OCI-LY7 (cell line): ENCODE measurements around the gene UFSP1. TPM values are rescaled to one million over a fixed set of nuclear protein-coding genes. Genes with fewer than 3 reads are reported as not detected.

ENCODE experiments used
- BruUV-seq: library from RNA; stranded (reverse); fragments of 400-500 nt; replicated peaks from 2 replicates; lab custom pipeline; 2021; lab: Mats Ljungman, UMichigan
- CTCF ChIA-PET: fragments of 300-600 bp; sonication (Branson Sonifier 250); formaldehyde crosslinking; loops from one replicate; lab custom pipeline; 2022; ENCODE audit warnings: antibody characterized with exemption; ENCODE audit not compliant: unreplicated experiment; lab: Charles Lee
- POLR2A ChIA-PET: fragments of 300-600 bp; sonication (Branson Sonifier 250); formaldehyde crosslinking; loops from one replicate; lab custom pipeline; 2022; ENCODE audit warnings: antibody characterized with exemption; lab: Charles Lee
- DNase-seq: peaks from one replicate; pipeline ENCODE4 v3.0.0-alpha.2; 2015; ENCODE audit warnings: low spot score
- H2AFZ ChIP-seq: fragments of 200-600 bp; sonication (generic), shearing (Covaris generic); 2 replicates; pipeline ENCODE4 v1.6.1; 2014; ENCODE audit warnings: mild to moderate bottlenecking, antibody characterized with exemption, low read length, moderate library complexity
- H3K27ac ChIP-seq: fragments of 200-600 bp; sonication (generic); 2 replicates; pipeline ENCODE4 v1.5.1; 2014; ENCODE audit warnings: mixed run types, low read depth, mild to moderate bottlenecking, moderate library complexity, low read length, inconsistent platforms; ENCODE audit not compliant: poor library complexity, severe bottlenecking
- H3K36me3 ChIP-seq: fragments of 200-600 bp; sonication (generic); 2 replicates; pipeline ENCODE4 v1.6.1; 2014; ENCODE audit warnings: mild to moderate bottlenecking, antibody characterized with exemption, low read length, moderate library complexity, mixed read lengths; ENCODE audit not compliant: insufficient read depth
- H3K4me1 ChIP-seq: fragments of 200-600 bp; sonication (generic); 2 replicates; pipeline ENCODE4 v1.5.1; 2014; ENCODE audit warnings: mild to moderate bottlenecking, low read length; ENCODE audit not compliant: insufficient read depth, poor library complexity, severe bottlenecking
- H3K4me2 ChIP-seq: fragments of 200-600 bp; sonication (generic); 2 replicates; pipeline ENCODE4 v1.6.1; 2014; ENCODE audit warnings: mild to moderate bottlenecking, low read length
- H3K4me3 ChIP-seq: fragments of 200-600 bp; sonication (generic); 2 replicates; pipeline ENCODE4 v1.5.1; 2014; ENCODE audit warnings: mild to moderate bottlenecking, low read depth, low read length; ENCODE audit not compliant: poor library complexity, severe bottlenecking
- H3K79me2 ChIP-seq: fragments of 200-600 bp; sonication (generic); 2 replicates; pipeline ENCODE4 v1.6.1; 2016; ENCODE audit warnings: low read depth, mild to moderate bottlenecking, low read length, moderate library complexity, mixed read lengths; ENCODE audit not compliant: insufficient read depth
- H3K9me2 ChIP-seq: fragments of 200-600 bp; sonication (generic); 2 replicates; pipeline ENCODE4 v1.6.1; 2016; ENCODE audit warnings: mild to moderate bottlenecking, low read length, mixed read lengths; ENCODE audit not compliant: insufficient read depth
- H3K9me3 ChIP-seq: fragments of 200-600 bp; sonication (generic); 2 replicates; pipeline ENCODE4 v1.6.1; 2014; ENCODE audit warnings: mild to moderate bottlenecking, mixed run types, low read length, mixed read lengths
- H4K20me1 ChIP-seq: fragments of 200-600 bp; sonication (generic); 2 replicates; pipeline ENCODE4 v1.6.1; 2014; ENCODE audit warnings: mild to moderate bottlenecking, antibody characterized with exemption, low read length, moderate library complexity, mixed read lengths; ENCODE audit not compliant: insufficient read depth
- EZH2phosphoT487 ChIP-seq: fragments of 200-600 bp; sonication (generic); IDR thresholded peaks from 2 replicates; pipeline ENCODE4 v1.6.1; 2018; ENCODE audit warnings: low read depth, borderline replicate concordance, mild to moderate bottlenecking, mixed run types, antibody characterized with exemption, low read length, moderate library complexity, mixed read lengths
- intact Hi-C: fragments of 100-400 bp; cut with micrococcal nuclease; formaldehyde crosslinking; loops from one replicate; pipeline ENCODE4 v1.10.0; 2022; ENCODE audit not compliant: unreplicated experiment
- total RNA-seq, 2 experiments: library from RNA; depleted of rRNA in 1 of 2; stranded (reverse); fragments of >200 nt in 1 of 2; shearing (Covaris generic) in 1 of 2; gene quantifications; 2 replicates each; pipeline ENCODE4 v1.2.3, GENCODE V29; 2014 to 2022
- TF ChIP-seq, protein P1 (sequence below): fragments of 200-600 bp; sonication (generic); conservative IDR thresholded peaks from 2 replicates; pipeline ENCODE4 v1.5.1; 2014; ENCODE audit warnings: mild to moderate bottlenecking, antibody characterized with exemption, low read length, moderate library complexity, mixed read lengths

Gene UFSP1
- total RNA-seq, 2 experiments from 2014 or later, result 2.8 to 3.3 TPM

DNA sequence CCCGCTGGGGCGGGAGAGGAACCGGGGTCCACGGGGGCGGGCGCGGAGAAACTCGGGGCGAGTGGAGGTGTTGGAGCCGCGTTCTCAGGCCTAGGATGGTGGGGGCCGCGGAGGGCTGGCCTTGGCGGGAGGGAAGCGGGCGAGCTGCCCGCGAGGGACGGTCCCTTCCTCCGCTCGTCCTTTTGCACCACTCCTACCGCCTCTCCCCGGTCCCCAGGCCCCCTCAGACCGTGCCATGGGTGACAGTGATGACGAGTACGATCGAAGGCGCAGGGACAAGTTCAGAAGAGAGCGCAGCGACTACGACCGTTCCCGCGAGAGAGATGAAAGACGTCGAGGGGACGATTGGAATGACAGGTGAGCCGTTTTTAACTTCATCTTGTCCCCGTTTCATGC is 14.2 kb downstream of the UFSP1 start:
- H3K27ac ChIP-seq, result peak overlapping the region; percentile 76
- no TSS peak for BruUV-seq
- no peaks in the 10 kb centered on the region for H3K9me3 ChIP-seq
- H3K9me2 ChIP-seq, result no peaks in the 10 kb centered on the region
- DNase-seq, result peak; percentile 58
- H3K36me3 ChIP-seq, result peaks cover 42% of the 10 kb centered on the region
- peak overlapping the region; percentile 78 for H3K4me3 ChIP-seq
- intact Hi-C loops, result no loop called here
- ChIA-PET POLR2A (interaction anchor here (0.6 to 2.6 kb wide), 10 partner anchors 13 to 982 kb away, joined by 3 to 40 read pairs (median 4); partner anchors contain the start of genes POP7, SLC12A9, TRIM56 and UFSP1), CTCF (interaction anchor here (1.0 to 1.1 kb wide), 2 partner anchors 12 to 14 kb away, joined by 3 to 7 read pairs; partner anchors contain the start of gene UFSP1)
- TF ChIP-seq EZH2phosphoT487, result no peak
- TF ChIP-seq, protein P1, sequence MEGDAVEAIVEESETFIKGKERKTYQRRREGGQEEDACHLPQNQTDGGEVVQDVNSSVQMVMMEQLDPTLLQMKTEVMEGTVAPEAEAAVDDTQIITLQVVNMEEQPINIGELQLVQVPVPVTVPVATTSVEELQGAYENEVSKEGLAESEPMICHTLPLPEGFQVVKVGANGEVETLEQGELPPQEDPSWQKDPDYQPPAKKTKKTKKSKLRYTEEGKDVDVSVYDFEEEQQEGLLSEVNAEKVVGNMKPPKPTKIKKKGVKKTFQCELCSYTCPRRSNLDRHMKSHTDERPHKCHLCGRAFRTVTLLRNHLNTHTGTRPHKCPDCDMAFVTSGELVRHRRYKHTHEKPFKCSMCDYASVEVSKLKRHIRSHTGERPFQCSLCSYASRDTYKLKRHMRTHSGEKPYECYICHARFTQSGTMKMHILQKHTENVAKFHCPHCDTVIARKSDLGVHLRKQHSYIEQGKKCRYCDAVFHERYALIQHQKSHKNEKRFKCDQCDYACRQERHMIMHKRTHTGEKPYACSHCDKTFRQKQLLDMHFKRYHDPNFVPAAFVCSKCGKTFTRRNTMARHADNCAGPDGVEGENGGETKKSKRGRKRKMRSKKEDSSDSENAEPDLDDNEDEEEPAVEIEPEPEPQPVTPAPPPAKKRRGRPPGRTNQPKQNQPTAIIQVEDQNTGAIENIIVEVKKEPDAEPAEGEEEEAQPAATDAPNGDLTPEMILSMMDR, result no peak
- H3K4me2 ChIP-seq, result peak overlapping the region; percentile 65
- peaks cover 9% of the 10 kb centered on the region for H4K20me1 ChIP-seq
- H2AFZ ChIP-seq, result peak overlapping the region; percentile 38; the same call in 1 of the 2 replicates
- H3K4me1 ChIP-seq, result peaks cover 41% of the 10 kb centered on the region
- peaks cover 52% of the 10 kb centered on the region for H3K79me2 ChIP-seq

DNA sequence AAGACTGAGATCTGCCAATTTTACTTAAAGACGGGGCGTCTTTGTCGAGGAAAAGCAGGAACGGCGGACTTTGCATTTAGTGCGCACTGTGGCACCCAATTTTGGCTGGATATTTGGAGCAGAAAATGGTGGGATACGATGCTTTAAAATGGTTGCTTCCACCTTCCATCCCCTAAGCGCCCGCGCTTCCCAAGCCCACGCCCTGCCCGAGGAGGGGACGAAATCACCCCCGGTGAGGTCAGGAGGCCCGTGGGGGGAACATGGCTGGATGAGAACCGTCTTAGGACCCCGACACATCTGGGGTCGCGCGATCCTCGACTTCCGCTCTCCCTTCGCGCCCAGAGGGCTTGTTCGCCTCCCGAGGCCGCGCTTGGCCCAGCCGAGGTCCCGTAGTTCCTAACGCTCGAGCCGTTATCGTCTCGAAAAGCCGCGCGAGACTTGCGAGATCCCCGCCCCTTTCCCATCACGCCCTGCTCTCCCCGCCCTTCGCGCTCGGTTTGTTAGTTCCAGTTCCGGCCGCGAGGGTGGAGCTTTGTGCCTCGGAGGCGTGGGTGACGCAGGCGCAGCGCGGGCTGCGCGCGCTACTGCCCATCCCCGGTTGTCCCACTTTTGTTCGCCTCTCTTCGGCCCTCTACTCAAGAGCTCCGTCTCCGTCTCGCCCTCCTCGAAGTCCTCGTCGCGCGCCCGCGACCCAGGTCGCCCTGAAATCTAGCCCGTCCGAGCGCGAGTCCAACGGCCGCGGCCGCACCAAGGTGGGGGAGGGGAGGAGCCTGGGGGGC is 14.7 kb downstream of the UFSP1 start, which contains the start of gene SRRT:
SRRT (plus strand) TSS at position 527 of the 779 bp plus-strand sequence. CDS start 488 bp downstream, outside the sequence.
- peak within 1 kb of the TSS; percentile 78 for H3K4me3 ChIP-seq
- H3K27ac ChIP-seq, result peak within 1 kb of the TSS; percentile 76
- TF ChIP-seq, protein P1, result no peak
- TF ChIP-seq EZH2phosphoT487, result no peak
- peak within 1 kb of the TSS; percentile 67 for H2AFZ ChIP-seq
- peaks cover 48% of the 10 kb centered on the region for H3K79me2 ChIP-seq
- DNase-seq, result peak; percentile 99
- ChIA-PET CTCF (interaction anchor here (0.6 to 1.1 kb wide), 3 partner anchors 13 to 52 kb away, joined by 3 to 7 read pairs (median 3); partner anchors contain the start of gene UFSP1), POLR2A (interaction anchor here (0.6 to 2.6 kb wide), 9 partner anchors 13 to 983 kb away, joined by 3 to 40 read pairs (median 3); partner anchors contain the start of genes POP7, SLC12A9, TRIM56 and UFSP1)
- H3K4me2 ChIP-seq, result peak within 1 kb of the TSS; percentile 91
- intact Hi-C loops, result no loop called here
- H3K9me3 ChIP-seq, result no peaks in the 10 kb centered on the region
- BruUV-seq, result TSS peak; percentile 99
- H3K36me3 ChIP-seq, result peaks cover 37% of the 10 kb centered on the region
- peaks cover 41% of the 10 kb centered on the region for H3K4me1 ChIP-seq
- H3K9me2 ChIP-seq, result no peaks in the 10 kb centered on the region
- peaks cover 9% of the 10 kb centered on the region for H4K20me1 ChIP-seq
